GM19193 (cell line): ENCODE results near the gene GNAT3.

Experiments used
- POLR2A ChIP-seq: IDR thresholded peaks from 4 replicates; pipeline ENCODE4 v1.6.1; 2011; ENCODE audit not compliant: insufficient read depth, insufficient read length; ENCODE audit errors: extremely low read depth

GNAT3 gene

GRCh38 chr7:80459776-80460510 lies 51.9 kb downstream of the GNAT3 start:
- TF ChIP-seq POLR2A: no peak

DNA sequence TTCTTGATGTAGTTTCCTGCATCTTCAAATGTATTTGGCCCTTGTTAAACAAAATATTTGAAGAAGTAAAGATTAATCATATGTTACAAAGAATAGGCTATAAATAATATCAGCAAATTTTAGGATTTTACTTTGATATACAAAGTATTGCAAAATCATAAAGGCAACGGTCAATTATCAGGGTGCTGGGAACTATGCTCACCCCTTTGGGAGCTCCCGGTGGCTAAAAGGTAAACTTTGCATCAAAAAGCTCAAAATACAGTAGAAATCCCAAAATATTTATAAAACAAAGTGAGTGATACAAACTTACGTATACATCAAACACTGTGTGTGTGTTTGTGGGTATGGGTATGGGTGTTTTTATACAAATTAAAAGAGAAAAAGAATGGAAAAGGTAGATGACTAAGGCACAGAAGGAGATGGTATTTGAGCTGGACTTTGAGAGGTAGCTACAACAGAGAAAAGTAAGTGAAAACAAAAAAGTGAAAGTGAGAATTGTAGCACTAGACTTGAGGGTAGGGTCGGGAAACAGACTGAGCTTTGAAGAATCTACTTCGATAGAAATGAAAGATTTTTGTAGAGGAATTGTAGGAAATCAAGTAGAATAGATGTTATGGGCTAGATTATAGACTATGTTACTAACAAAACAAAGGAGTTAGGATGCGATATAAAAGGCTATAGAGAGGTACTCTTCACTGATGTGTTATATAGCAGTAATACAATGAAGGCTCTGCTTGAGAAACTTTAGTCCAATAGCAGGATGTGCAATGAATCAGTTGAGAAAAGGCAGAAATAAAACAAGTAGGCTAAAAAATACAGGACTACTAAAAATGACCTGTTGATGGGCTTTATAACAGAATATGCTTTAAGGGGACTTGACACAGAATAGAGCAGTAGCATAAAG lies 52.8 kb downstream of the GNAT3 start:
- no peak for TF ChIP-seq POLR2A

DNA sequence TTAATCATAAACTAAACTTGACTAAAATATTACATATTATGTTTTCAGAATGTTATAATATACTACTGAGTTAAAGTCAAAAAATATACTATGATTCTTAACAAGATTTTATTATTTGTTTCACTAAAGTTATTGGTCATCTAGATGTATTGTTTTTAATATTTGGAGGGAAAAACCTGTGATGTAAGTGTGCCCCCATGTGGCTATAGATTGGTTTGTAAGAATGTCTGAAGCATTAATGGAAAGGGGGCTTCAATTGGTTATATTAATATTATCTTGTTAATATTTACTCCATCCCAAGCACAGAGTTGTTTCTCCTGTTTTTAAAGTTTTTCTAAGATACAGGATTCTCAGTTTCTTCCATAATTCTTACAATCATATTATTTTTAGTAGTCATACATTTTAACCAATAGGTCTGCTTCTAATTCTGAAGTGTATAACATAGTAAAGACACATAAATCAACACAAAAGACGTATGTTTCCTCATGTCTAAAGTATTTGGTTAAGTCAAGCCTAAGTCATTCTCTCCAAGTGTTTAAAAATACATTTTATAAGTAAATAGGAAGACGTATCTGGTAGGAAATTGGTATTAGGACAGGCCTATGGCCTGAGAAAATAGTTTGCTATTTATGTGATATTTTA lies 58.0 kb downstream of the GNAT3 start:
- no peak for TF ChIP-seq POLR2A

GRCh38 chr7:80450621-80451308 lies 61.1 kb downstream of the GNAT3 start:
- TF ChIP-seq POLR2A: no peak

GRCh38 chr7:80449836-80450235 lies 62.0 kb downstream of the GNAT3 start:
- TF ChIP-seq POLR2A: no peak

DNA sequence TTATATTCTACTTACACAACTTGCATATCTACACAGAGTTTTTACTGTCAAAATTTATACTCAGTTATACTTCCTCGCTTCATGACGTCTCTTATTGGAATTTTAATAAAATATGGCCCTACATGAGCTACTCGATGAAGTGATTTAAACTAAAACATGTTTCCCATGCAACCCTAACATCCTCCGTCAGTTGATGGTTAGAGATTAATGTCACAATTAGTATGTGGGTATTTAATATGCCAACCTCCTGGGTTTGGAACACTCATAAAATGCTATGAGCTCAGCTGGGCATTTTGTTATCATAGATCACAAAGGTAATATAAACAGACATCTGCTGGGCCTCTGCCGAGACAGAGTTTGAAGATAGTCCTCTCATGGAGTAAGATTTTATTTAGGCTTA lies 66.5 kb downstream of the GNAT3 start:
- no peak for TF ChIP-seq POLR2A

GRCh38 chr7:80444811-80445210 lies 67.1 kb downstream of the GNAT3 start:
- TF ChIP-seq POLR2A: no peak

DNA sequence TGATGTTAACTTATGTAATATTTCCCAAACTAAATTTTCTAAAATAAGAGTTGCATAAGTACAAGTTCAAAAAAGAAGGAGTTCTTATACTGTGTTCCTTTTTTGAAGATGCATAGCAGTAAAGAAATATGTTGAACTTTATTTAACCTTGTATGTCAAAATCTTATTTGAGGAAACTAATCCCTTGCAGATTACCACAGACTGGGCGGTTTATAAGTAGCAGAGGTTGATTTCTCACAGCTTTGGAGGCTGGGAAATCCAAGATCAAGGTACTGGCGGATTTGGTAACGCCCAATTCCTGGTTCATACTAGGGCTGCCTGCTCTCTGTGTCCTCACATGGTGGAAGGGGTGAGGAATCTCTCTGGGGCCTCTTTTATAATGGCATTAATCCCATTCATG lies 68.5 kb downstream of the GNAT3 start:
- TF ChIP-seq POLR2A: no peak

DNA sequence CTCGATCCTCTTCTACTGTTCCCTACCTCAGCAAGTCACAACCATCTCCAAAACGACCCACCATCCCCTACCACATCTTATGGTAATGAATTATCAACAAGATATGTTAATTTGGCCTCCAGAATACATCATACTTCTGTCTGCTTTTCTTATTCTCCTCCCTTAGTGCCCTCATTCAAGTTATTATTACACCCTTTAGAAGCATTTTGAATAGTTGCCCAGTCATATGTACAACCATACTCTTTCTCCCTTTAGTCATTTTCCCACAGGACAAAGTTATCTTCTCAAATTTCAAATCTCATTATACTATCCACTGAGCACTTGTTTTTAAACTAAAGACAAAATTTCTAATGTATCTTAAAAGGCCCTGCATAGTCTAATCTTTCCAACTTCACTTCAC lies 71.0 kb downstream of the GNAT3 start:
- TF ChIP-seq POLR2A: no peak

- no peak for TF ChIP-seq POLR2A
These were observed 71.7 kb downstream of the GNAT3 start for GRCh38 chr7:80439894-80440821.

DNA sequence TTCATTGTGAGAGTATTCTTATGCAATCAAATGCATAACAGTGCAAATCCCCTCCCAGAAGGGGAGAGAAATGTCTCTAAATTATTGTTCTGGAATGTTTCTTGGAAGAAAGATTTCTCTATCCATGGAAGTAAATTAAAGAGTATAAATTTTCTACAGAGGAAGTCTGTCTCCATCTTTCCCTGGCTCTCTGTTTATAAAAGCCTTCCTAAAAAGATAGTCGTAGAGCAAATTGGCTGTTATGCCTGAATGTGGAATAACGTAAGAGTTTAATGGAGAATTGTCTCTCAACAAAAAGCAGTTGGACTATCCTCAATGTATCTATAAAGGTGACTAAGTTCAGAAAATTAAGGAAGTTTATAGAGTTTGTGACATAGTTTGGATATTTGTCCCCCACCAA lies 76.3 kb downstream of the GNAT3 start:
- no peak for TF ChIP-seq POLR2A

DNA sequence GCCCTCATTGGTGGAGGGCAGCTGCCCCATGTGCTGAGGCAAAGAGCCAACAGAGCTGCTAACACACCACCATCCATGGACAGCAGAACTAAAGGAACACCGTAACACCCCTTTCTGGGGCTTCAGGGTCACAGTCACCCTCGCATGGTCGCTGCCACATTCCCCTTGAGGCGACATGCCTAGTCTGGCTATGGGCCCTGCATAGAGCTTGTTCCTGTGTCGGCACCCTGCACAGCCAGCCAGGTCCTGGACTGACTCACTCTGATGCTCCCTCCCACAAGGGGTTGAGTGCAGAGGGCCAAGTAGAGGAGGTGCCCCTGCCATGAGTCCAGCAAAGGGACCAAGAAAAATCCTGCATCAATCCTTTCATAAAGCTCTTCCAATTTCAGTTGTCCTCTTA lies 77.8 kb downstream of the GNAT3 start:
- no peak for TF ChIP-seq POLR2A

GRCh38 chr7:80432166-80432565 lies 79.7 kb downstream of the GNAT3 start:
- no peak for TF ChIP-seq POLR2A

DNA sequence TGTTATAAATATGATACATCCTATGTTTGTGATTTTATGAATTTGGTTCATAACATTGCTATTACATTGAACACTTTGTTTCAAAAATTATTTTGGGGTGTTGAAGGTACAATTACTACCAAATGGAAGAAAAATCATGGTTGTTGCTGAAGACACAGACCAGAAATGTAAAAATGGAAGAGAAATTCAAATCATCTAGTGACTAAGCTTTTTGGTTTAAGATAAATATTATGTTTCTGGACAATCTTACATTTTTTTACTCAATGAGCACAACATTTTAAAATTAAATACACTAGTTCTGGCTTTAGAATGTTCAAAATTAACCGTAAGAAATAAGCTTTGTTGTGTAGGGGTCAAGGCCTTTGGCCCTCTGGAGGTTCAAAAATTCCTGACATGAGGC lies 82.7 kb downstream of the GNAT3 start:
- no peak for TF ChIP-seq POLR2A
